Mesothelial cell of epicardium (in vitro differentiated cells): Measurements from ENCODE around the gene AHRR. TPM values are rescaled to one million over a fixed set of nuclear protein-coding genes. Genes with fewer than 3 reads are reported as not detected.

Experiments used
- DNase-seq, 2 experiments: peaks; one replicate each; pipeline ENCODE4 v3.0.0; 2021; ENCODE audit warnings: low spot score in 2 of 2; ENCODE audit not compliant: unreplicated experiment in 2 of 2
- H3K27ac Mint-ChIP-seq: 2 replicates; pipeline ENCODE4 v1.8.0; 2021; ENCODE audit warnings: mixed read lengths
- H3K27me3 Mint-ChIP-seq: 2 replicates; pipeline ENCODE4 v1.8.0; 2021; ENCODE audit warnings: low read depth, mixed read lengths
- H3K36me3 Mint-ChIP-seq: 2 replicates; pipeline ENCODE4 v1.8.0; 2021; ENCODE audit warnings: mixed read lengths
- H3K4me1 Mint-ChIP-seq: 2 replicates; pipeline ENCODE4 v1.8.0; 2021; ENCODE audit warnings: mixed read lengths
- H3K4me3 Mint-ChIP-seq: 2 replicates; pipeline ENCODE4 v1.8.0; 2021; ENCODE audit warnings: mild to moderate bottlenecking, moderate library complexity, mixed read lengths
- H3K9me3 Mint-ChIP-seq: 2 replicates; pipeline ENCODE4 v1.8.0; 2021; ENCODE audit warnings: mixed read lengths
- total RNA-seq: library from RNA; stranded (reverse); gene quantifications from 3 replicates; pipeline ENCODE4 v1.2.1, GENCODE V29; 2021
- TF ChIP-seq, protein P1 (sequence below): fragments of 200-600 bp; sonication (generic); IDR thresholded peaks from one replicate; pipeline ENCODE4 v1.5.0; 2021; ENCODE audit warnings: antibody characterized with exemption; ENCODE audit not compliant: unreplicated experiment

AHRR gene
- total RNA-seq, 1 donor from 2014 or later = 12.7 TPM

DNA sequence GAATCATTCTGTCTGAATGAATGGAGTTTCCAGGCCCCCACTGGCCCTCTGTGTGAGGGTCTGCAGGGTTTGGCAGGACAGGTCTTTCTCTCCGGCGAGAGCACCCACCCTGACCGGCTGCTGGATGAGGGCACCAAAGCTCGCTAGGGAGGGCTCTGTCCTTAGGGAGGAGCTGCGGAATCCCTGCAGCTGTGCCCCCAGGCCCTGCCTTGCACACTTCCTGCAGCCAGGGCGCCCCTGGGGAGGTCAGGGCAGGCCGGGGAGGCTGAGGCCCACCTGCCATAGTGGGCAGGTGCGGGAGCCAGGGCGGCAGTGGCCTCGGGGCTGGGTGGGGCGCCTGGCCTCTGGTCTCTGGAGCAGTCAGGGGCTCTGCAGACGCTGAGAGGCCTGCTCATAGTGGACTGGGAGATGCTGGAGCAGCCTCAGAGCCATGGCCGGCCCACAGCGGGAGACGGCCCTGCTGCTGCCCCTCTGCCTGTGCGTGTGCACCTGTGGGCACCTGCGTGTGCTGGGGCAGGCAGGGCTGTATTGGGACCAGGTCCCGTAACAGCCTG lies 157.5 kb downstream of the AHRR start:
- no peak overlapping the region for H3K4me3 Mint-ChIP-seq
- H3K4me1 Mint-ChIP-seq = peaks cover 2% of the 10 kb centered on the region
- TF ChIP-seq, protein P1, sequence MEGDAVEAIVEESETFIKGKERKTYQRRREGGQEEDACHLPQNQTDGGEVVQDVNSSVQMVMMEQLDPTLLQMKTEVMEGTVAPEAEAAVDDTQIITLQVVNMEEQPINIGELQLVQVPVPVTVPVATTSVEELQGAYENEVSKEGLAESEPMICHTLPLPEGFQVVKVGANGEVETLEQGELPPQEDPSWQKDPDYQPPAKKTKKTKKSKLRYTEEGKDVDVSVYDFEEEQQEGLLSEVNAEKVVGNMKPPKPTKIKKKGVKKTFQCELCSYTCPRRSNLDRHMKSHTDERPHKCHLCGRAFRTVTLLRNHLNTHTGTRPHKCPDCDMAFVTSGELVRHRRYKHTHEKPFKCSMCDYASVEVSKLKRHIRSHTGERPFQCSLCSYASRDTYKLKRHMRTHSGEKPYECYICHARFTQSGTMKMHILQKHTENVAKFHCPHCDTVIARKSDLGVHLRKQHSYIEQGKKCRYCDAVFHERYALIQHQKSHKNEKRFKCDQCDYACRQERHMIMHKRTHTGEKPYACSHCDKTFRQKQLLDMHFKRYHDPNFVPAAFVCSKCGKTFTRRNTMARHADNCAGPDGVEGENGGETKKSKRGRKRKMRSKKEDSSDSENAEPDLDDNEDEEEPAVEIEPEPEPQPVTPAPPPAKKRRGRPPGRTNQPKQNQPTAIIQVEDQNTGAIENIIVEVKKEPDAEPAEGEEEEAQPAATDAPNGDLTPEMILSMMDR = no peak
- DNase-seq = no peak
- H3K27me3 Mint-ChIP-seq = peaks cover 45% of the 10 kb centered on the region
- H3K27ac Mint-ChIP-seq = no peak overlapping the region
- H3K36me3 Mint-ChIP-seq = no peaks in the 10 kb centered on the region
- no peaks in the 10 kb centered on the region for H3K9me3 Mint-ChIP-seq

- no peaks in the 10 kb centered on the region for H3K36me3 Mint-ChIP-seq
- no peak overlapping the region for H3K4me3 Mint-ChIP-seq
- no peak overlapping the region for H3K27ac Mint-ChIP-seq
- peaks cover 2% of the 10 kb centered on the region for H3K4me1 Mint-ChIP-seq
- DNase-seq = no peak
- H3K9me3 Mint-ChIP-seq = no peaks in the 10 kb centered on the region
- TF ChIP-seq, protein P1 = no peak
- H3K27me3 Mint-ChIP-seq = peaks cover 44% of the 10 kb centered on the region
Observed at GRCh38 chr5:479566-480319, 158.2 kb downstream of the AHRR start.

DNA sequence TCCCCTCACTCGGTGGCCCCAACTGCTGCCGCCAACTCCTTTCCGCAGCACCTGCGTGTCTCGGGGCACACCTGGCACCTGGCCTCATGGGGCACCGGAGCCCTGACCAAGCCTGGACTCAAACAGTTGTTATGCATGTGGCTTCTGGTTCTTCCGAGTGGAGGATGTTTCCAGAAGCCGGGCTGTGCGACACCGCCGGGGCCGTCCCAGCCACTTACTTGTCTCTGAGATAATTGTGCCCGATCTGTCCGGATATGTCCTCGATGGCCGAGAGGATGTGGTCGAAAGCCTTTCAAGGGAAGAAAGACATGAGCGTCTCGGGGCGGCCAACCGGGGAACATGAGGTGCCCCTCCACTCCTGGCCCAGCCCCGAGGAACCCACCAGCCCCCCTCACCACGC lies 159.8 kb downstream of the AHRR start:
- Mint-ChIP-seq H3K4me1 (no peaks in the 10 kb centered on the region), H3K9me3 (no peaks in the 10 kb centered on the region), H3K36me3 (no peaks in the 10 kb centered on the region), H3K27ac (no peak overlapping the region), H3K27me3 (peaks cover 38% of the 10 kb centered on the region), H3K4me3 (no peak overlapping the region)
- no peak for DNase-seq
- TF ChIP-seq, protein P1 = no peak

- Mint-ChIP-seq H3K9me3 (no peaks in the 10 kb centered on the region), H3K27me3 (peaks cover 33% of the 10 kb centered on the region), H3K27ac (no peak overlapping the region), H3K4me1 (no peaks in the 10 kb centered on the region), H3K4me3 (no peak overlapping the region), H3K36me3 (no peaks in the 10 kb centered on the region)
- no peak for DNase-seq
- TF ChIP-seq, protein P1 = no peak
Observed at GRCh38 chr5:482021-482420, 160.5 kb downstream of the AHRR start.

- no peak for DNase-seq
- no peaks in the 10 kb centered on the region for H3K9me3 Mint-ChIP-seq
- H3K4me1 Mint-ChIP-seq = no peaks in the 10 kb centered on the region
- peaks cover 28% of the 10 kb centered on the region for H3K27me3 Mint-ChIP-seq
- no peak overlapping the region for H3K27ac Mint-ChIP-seq
- H3K36me3 Mint-ChIP-seq = no peaks in the 10 kb centered on the region
- no peak overlapping the region for H3K4me3 Mint-ChIP-seq
- TF ChIP-seq, protein P1 = no peak
Observed at GRCh38 chr5:482506-482905, 161.0 kb downstream of the AHRR start.
